ENCODE measurements around the gene FREY1.

The FREY1 gene

DNA sequence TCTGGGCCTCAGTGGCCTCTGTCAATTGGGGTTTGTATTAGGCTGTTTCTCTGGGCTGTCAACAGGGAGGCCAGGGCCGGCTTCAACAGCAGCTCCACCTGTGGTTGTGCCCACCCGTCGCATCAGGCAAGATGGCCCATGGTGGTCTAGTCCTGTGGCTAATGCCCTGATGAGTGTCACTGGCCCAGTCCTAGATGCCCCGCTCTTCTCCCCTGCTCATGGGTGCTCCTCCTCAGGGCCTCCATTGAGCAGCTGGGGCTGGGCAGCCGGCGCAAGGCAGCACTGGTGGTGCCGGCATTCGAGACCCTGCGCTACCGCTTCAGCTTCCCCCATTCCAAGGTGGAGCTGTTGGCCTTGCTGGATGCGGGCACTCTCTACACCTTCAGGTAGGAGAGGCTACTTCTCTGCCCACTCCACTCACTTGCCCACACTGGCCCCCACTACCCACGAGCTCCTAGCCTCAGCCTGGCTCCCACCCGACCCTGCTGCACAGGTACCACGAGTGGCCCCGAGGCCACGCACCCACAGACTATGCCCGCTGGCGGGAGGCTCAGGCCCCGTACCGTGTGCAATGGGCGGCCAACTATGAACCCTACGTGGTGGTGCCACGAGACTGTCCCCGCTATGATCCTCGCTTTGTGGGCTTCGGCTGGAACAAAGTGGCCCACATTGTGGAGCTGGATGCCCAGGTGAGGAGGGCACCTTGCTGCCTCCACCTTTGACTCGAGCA, 20.8 kb upstream of the FREY1 start:
- no peak for DNase-seq

DNA sequence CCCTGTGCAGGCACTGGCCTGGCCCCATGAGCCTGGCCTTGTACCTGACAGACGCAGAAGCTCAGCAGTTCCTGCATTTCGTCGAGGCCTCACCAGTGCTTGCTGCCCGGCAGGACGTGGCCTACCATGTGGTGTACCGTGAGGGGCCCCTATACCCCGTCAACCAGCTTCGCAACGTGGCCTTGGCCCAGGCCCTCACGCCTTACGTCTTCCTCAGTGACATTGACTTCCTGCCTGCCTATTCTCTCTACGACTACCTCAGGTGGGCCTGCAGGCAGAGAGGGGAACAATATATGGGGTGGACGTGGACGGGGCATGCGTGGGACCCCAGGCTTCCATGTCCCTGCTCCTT, 20.2 kb upstream of the FREY1 start:
- no peak for DNase-seq

- no peak for DNase-seq
Observed at GRCh38 chr11:45926536-45927331, 19.7 kb upstream of the FREY1 start.

- no peak for DNase-seq
Observed at GRCh38 chr11:45926001-45926401, 18.9 kb upstream of the FREY1 start.

DNA sequence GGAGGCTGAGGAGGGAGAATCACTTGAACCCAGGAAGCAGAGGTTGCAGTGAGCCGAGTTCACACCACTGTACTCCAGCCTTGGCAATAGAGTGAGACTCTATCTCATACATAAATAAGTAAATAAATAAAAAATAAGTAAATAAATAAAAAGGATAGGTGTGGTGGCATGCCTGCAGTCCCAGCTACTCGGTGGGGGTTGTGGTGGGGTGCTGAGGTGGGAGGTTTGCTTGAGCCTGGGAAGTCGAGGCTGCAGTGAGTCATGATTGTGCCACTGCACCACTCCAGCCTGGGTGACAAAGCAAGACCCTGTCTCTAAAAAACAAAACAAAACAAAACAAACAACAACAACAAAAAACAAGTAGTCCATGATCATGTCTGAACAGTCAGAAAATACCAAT, 18.5 kb upstream of the FREY1 start:
- no peak for DNase-seq

DNA sequence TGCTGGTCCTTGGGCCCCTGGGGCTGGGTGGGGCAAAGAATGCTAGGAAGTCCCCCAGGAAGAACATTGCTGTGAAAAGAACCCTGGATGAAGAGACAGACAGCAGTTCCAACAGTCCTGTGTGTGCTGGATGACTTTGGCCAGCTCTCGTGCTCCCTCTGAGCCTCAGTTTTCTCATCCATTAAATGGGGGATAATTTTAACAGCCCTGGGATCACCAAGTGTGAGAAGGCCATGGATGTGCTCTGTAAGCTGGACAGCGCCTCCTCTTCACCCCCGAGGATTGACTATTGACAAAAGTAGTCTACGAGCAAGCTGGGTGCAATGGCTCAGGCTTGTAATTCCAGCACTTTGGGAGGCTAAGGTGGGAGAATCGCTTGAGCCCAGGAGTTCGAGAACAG, 17.9 kb upstream of the FREY1 start:
- no peak for DNase-seq

GRCh38 chr11:45924036-45924915, 17.2 kb upstream of the FREY1 start:
- DNase-seq = no peak

DNA sequence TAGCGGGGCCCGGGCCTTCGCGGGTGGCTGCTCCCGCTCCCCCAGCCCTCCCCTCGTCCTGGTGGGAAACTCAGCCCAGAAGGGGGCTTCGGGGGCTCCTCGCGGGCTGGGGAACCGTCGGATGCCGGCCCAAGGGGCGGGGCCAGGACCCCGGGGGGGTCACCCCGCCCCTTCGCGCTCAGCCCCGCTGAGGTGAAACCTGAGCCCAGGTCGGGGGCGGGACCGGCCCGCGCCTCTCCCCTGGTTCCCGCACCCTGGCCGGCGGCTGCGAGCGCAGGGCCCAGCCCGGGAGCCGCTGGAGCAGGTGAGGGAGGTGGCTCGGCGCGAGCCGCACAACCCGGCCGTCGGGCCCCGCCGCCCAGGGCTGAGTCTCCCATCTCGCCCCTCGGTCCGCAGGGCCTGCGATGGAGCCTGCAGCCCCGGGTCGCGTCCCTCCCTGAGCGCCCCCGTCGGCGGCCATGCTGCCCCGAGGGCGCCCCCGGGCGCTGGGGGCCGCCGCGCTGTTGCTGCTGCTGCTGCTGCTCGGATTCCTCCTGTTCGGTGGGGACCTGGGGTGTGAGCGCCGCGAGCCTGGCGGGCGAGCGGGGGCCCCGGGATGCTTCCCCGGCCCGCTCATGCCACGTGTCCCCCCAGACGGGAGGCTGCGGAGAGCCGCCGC, 15.5 kb upstream of the FREY1 start, which contains the start of gene LARGE2:
Gene LARGE2 (plus strand): TSS at position 232 of the 658 bp plus-strand sequence. CDS start 227 bp downstream, at position 459.
- DNase-seq = no peak

GRCh38 chr11:45921561-45922424, 14.7 kb upstream of the FREY1 start:
- no peak for DNase-seq

- no peak for DNase-seq
Observed at GRCh38 chr11:45920531-45921477, 13.7 kb upstream of the FREY1 start.

DNA sequence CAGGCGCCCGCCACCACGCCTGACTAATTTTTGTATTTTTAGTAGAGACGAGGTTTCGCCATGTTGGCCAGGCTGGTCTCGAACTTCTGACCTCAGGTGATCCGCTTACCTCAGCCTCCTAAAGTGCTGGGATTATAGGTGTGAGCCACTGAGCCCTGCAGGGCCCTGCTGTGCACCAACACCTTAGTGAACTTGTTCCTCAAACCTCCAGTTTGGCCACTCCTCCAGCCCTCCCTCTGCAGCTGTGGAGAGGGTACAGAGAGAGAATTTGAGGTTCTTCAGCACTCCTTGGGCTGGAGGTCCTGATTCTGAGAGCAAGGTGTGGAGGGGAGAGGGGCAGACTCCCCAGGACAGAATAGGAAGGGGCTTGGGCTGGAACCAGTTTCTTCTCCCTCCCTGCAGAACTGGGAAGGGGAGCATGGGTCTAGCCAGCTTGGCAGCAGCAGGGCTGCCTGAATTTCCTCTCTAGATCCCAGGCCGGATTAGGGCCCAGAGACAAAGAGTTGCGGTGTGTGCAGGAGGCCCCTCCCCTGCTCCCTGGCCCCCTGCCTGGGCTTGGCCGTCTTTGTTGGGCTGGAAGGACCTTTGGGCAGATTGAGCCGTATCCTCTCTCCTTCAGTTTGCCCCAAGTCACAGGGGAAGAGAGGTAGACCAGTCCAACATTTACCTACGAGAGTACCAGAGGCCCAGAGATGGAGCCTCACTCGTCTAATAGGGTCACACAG, 12.9 kb upstream of the FREY1 start:
- no peak for DNase-seq

DNA sequence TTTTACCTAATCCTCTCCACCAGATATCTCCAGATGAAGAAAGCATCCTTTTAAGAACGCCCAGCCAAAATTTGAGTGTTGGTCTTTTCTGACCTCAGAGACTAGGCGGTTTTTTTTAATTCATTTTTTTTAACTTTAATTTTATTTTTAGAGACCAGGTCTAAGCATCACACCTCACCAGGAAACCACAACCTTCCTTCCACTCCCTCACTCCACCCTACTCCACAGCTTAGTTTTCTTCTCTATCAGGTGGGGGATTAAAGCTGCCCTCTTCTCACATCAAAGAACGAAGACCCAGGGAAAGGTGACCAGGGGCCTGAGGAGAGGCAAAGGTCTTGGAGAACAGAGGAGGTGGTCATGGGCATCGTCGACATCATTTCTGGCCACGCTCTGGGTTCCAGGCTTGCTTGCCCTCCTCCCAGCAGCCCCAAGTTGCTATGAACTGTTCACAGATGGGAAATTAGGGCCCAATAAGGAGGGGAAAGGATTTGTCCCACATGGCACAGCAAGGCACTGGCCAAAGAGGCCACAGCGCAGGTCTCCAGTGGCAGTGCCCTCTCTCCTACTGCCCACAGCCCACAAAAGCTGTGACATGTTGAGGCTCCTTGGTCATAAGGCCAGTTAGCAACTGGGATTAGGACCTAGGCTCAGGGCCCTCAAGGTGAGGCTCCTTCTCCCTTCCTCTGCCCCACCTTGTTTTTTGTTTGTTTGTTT, 12.0 kb upstream of the FREY1 start:
- DNase-seq = no peak

DNA sequence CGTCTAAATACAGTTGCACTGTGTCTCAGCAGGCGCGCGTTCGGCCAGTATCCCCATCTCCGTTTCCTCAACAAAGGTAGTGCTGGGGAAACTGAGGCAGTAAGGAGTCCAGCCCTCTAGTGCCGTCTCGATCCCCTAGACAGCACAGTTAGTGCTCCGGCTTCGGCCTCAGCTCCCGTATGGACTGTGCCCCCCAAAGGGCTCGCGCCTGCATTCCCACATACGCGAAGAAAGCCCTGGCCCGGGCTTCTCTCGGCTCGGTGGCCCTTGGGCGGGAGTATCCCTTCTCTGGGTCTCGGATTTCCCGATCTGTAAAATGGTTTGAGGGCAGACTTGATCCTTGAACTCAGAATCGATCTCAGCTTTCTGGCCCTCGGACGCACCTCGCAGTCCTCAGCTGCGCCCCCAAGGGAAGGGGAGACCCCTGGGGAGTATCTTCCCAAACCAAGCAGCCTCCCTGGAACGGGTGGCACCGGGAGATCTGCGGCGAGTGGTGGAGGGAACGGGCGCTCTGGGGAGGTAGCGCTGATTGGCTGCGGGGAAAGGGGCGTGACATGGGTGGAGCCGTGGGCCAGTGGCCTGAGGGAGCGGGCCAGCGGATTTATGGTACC, 11.4 kb upstream of the FREY1 start:
- DNase-seq = peak; percentile 80

- peak; percentile 96 for DNase-seq
Observed at GRCh38 chr11:45917623-45918330, 10.7 kb upstream of the FREY1 start, which contains the start of gene PEX16. Gene PEX16, minus strand, starts transcription at chr11:45917877. Its CDS starts 66 bp downstream, at chr11:45917811.

DNA sequence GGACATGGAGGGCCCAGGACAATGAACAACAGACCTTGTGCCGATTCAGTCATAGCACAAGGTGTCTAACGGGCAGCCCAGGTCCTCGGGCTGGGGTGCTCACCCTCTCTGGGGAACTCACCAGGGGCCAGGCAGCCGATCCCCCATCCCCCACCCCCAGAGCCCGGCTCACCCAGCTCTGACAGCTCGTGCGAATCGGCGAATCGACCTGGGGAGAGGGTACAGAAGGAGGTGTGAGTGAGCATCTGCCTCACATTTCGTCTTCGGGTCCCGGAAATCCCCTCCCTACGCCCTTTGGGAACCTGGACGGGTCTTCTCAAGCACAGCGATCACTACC, 10.2 kb upstream of the FREY1 start:
- no peak for DNase-seq

GRCh38 chr11:45915446-45915845, 8.4 kb upstream of the FREY1 start:
- no peak for DNase-seq

- no peak for DNase-seq
Observed at GRCh38 chr11:45913942-45914635, 7.0 kb upstream of the FREY1 start.

All from NK-92 treated with Interleukin-12 subunit alpha and Interleukin-12 subunit beta, amount 100 ng/mL, for 24 hours (cell line).